ENCODE results near the gene ELOA. TPM values are rescaled to one million over a fixed set of nuclear protein-coding genes. Genes with fewer than 3 reads are reported as not detected.

The ELOA gene
- total RNA-seq, 2 experiments from 2014 or later, result 24.7 to 41.0 TPM

GRCh38 chr1:23736437-23737134, 6.7 kb upstream of the ELOA start:
- BruUV-seq (replicated peaks), result no TSS peak
- TF ChIP-seq EZH2phosphoT487 (IDR thresholded peaks at IDR 0.05; ENCODE audit: borderline replicate concordance, low read depth, low read length), result no peak
- no peak for TF ChIP-seq CTCF (conservative IDR thresholded peaks at IDR 0.05; ENCODE audit: low read length)
- Histone ChIP-seq H3K27ac (ENCODE audit: low read depth, low read length, poor library complexity, severe bottlenecking) (no peak overlapping the region), H2AFZ (ENCODE audit: low read length) (no peak overlapping the region), H3K79me2 (ENCODE audit: insufficient read depth, low read depth, low read length) (no peaks in the 10 kb centered on the region), H3K36me3 (ENCODE audit: insufficient read depth, low read length) (no peaks in the 10 kb centered on the region), H3K4me1 (ENCODE audit: insufficient read depth, low read length, poor library complexity, severe bottlenecking) (no peaks in the 10 kb centered on the region), H4K20me1 (ENCODE audit: insufficient read depth, low read length) (no peaks in the 10 kb centered on the region), H3K9me3 (ENCODE audit: low read length) (no peaks in the 10 kb centered on the region), H3K4me2 (ENCODE audit: low read length) (no peak overlapping the region), H3K4me3 (ENCODE audit: low read depth, low read length, poor library complexity, severe bottlenecking) (no peak overlapping the region), H3K9me2 (ENCODE audit: insufficient read depth, low read length) (no peaks in the 10 kb centered on the region)
- ChIA-PET POLR2A (interaction anchor here (0.7 kb wide), 1 partner anchor 851 kb away, joined by 3 read pairs; no protein-coding TSS in a partner anchor), CTCF (ENCODE audit: unreplicated experiment) (no interaction called here)
- intact Hi-C loops (cut with micrococcal nuclease; ENCODE audit: unreplicated experiment), result no loop called here
- DNase-seq (ENCODE audit: low spot score), result no peak

GRCh38 chr1:23741609-23742008, 1.7 kb upstream of the ELOA start:
- BruUV-seq (replicated peaks), result no TSS peak
- POLR2A ChIA-PET, result no interaction called here

More at GRCh38 chr1:23741609-23742008, 1.7 kb upstream of the ELOA start:
- no peak overlapping the region for H3K27ac ChIP-seq (ENCODE audit: low read depth, low read length, poor library complexity, severe bottlenecking)
- peaks cover 22% of the 10 kb centered on the region for H3K4me1 ChIP-seq (ENCODE audit: insufficient read depth, low read length, poor library complexity, severe bottlenecking)
- CTCF ChIA-PET (ENCODE audit: unreplicated experiment), result no interaction called here
- H3K79me2 ChIP-seq (ENCODE audit: insufficient read depth, low read depth, low read length), result peaks cover 28% of the 10 kb centered on the region
- intact Hi-C loops (cut with micrococcal nuclease; ENCODE audit: unreplicated experiment), result loop anchor here (2.0 to 10.0 kb wide), 2 partner anchors 13 to 247 kb away; no protein-coding TSS in a partner anchor
- TF ChIP-seq EZH2phosphoT487 (IDR thresholded peaks at IDR 0.05; ENCODE audit: borderline replicate concordance, low read depth, low read length), result no peak
- TF ChIP-seq CTCF (conservative IDR thresholded peaks at IDR 0.05; ENCODE audit: low read length), result no peak
- no peaks in the 10 kb centered on the region for H3K9me2 ChIP-seq (ENCODE audit: insufficient read depth, low read length)
- 0 out of 2 replicates have a peak overlapping the region, but pooled peaks have one; percentile 1 for H3K4me2 ChIP-seq (ENCODE audit: low read length)
- peaks cover 7% of the 10 kb centered on the region; the same call in 1 of the 2 replicates for H4K20me1 ChIP-seq (ENCODE audit: insufficient read depth, low read length)
- DNase-seq (ENCODE audit: low spot score), result no peak
- no peak overlapping the region for H2AFZ ChIP-seq (ENCODE audit: low read length)
- H3K9me3 ChIP-seq (ENCODE audit: low read length), result no peaks in the 10 kb centered on the region
- H3K36me3 ChIP-seq (ENCODE audit: insufficient read depth, low read length), result peaks cover 10% of the 10 kb centered on the region; the same call in 1 of the 2 replicates
- no peak overlapping the region for H3K4me3 ChIP-seq (ENCODE audit: low read depth, low read length, poor library complexity, severe bottlenecking)

Measured in OCI-LY7 (cell line).